HG03439 (cell line): Measurements from ENCODE around the gene CNIH3.
"Not testable (repeated sequence)": the region's sequence is repeated elsewhere in the genome, so short reads cannot be mapped to it uniquely, and the experiment has no call there.

ENCODE experiments used
- ATAC-seq: cut with Tn5 transposase; IDR thresholded peaks from one replicate; pipeline ENCODE4 v1.9.1; 2021; ENCODE audit warnings: mild to moderate bottlenecking, moderate library complexity; ENCODE audit not compliant: unreplicated experiment

Gene CNIH3

GRCh38 chr1:224684979-224685425, 68.9 kb downstream of the CNIH3 start:
- no peak for ATAC-seq

GRCh38 chr1:224686140-224686539, 70.0 kb downstream of the CNIH3 start:
- ATAC-seq, result not testable (repeated sequence)

- ATAC-seq, result no peak
Measured at GRCh38 chr1:224687465-224687864, 71.3 kb downstream of the CNIH3 start.

GRCh38 chr1:224689374-224689773, 73.3 kb downstream of the CNIH3 start:
- ATAC-seq, result no peak

- ATAC-seq, result no peak
Measured at GRCh38 chr1:224690576-224690975, 74.5 kb downstream of the CNIH3 start.

GRCh38 chr1:224691148-224691925, 75.2 kb downstream of the CNIH3 start:
- no peak for ATAC-seq

GRCh38 chr1:224694969-224695368, 78.9 kb downstream of the CNIH3 start:
- no peak for ATAC-seq

GRCh38 chr1:224696021-224696420, 79.9 kb downstream of the CNIH3 start:
- no peak for ATAC-seq

GRCh38 chr1:224696891-224697765, 81.0 kb downstream of the CNIH3 start:
- ATAC-seq, result no peak

GRCh38 chr1:224698015-224698451, 81.9 kb downstream of the CNIH3 start:
- ATAC-seq, result no peak

GRCh38 chr1:224700918-224701531, 84.9 kb downstream of the CNIH3 start:
- ATAC-seq, result peak; percentile 57

GRCh38 chr1:224703702-224704101, 87.6 kb downstream of the CNIH3 start:
- ATAC-seq, result no peak

GRCh38 chr1:224704107-224704735, 88.1 kb downstream of the CNIH3 start:
- ATAC-seq, result no peak

- no peak for ATAC-seq
Measured at GRCh38 chr1:224705578-224705977, 89.5 kb downstream of the CNIH3 start.

GRCh38 chr1:224707843-224708725, 92.0 kb downstream of the CNIH3 start:
- no peak for ATAC-seq

- ATAC-seq, result no peak
Measured at GRCh38 chr1:224710196-224710595, 94.1 kb downstream of the CNIH3 start.

- not testable (repeated sequence) for ATAC-seq
Measured at GRCh38 chr1:224711231-224711756, 95.2 kb downstream of the CNIH3 start.

- no peak for ATAC-seq
Measured at GRCh38 chr1:224711876-224712275, 95.8 kb downstream of the CNIH3 start.

GRCh38 chr1:224713228-224713627, 97.1 kb downstream of the CNIH3 start:
- no peak for ATAC-seq

GRCh38 chr1:224714553-224714952, 98.4 kb downstream of the CNIH3 start:
- no peak for ATAC-seq
